A549 (cell line): ENCODE measurements around the gene BRPF1.

Experiments used
- CHD2 ChIP-seq: fragments of 150-350 bp; IDR thresholded peaks from 2 replicates; pipeline ENCODE4 v1.6.1; 2014; ENCODE audit warnings: low read length; ENCODE audit not compliant: partially characterized antibody
- CTCF ChIP-seq: fragments of >200 bp; sonication (Bioruptor Twin); formaldehyde crosslinking; IDR thresholded peaks from 3 replicates; pipeline ENCODE4 v1.5.1; 2016
- EP300 ChIP-seq, 2 experiments: fragments of >200 bp; sonication (Bioruptor Twin); formaldehyde crosslinking; IDR thresholded peaks; 2 replicates in 1 of 2; 3 replicates in 1 of 2; pipeline ENCODE4 v1.6.1; 2016 to 2017
- GATA3 ChIP-seq: IDR thresholded peaks from 2 replicates; pipeline ENCODE4 v1.6.1; 2012; ENCODE audit warnings: borderline replicate concordance
- MYC ChIP-seq: IDR thresholded peaks from 2 replicates; pipeline ENCODE4 v1.6.1; 2012; ENCODE audit warnings: mild to moderate bottlenecking, inconsistent platforms, low read length, improper control_type of control experiment, borderline replicate concordance
- NFE2L2 ChIP-seq: fragments of 150-350 bp; conservative IDR thresholded peaks from 2 replicates; pipeline ENCODE4 v1.6.1; 2014; ENCODE audit warnings: low read length
- POLR2A ChIP-seq: IDR thresholded peaks from 2 replicates; pipeline ENCODE4 v1.6.1; 2012; ENCODE audit warnings: mild to moderate bottlenecking, low read length
- POLR2AphosphoS2 ChIP-seq: conservative IDR thresholded peaks from 2 replicates; pipeline ENCODE4 v1.6.1; 2012; ENCODE audit warnings: low read length, improper control_type of control experiment, inconsistent platforms
- REST ChIP-seq: fragments of 200-600 bp; sonication (generic); IDR thresholded peaks from 2 replicates; pipeline ENCODE4 v1.6.1; 2016; ENCODE audit warnings: antibody characterized with exemption, mild to moderate bottlenecking, moderate library complexity
- SREBF2 ChIP-seq: fragments of 450-650 bp; IDR thresholded peaks from 2 replicates; pipeline ENCODE4 v1.6.1; 2014; ENCODE audit warnings: mild to moderate bottlenecking, moderate library complexity
- ZFP36 ChIP-seq: fragments of 450-650 bp; IDR thresholded peaks from 2 replicates; pipeline ENCODE4 v1.6.1; 2014; ENCODE audit warnings: borderline replicate concordance; ENCODE audit not compliant: partially characterized antibody
- TF ChIP-seq, protein P1 (sequence below): fragments of 150-350 bp; IDR thresholded peaks from 2 replicates; pipeline ENCODE4 v1.6.1; 2014; ENCODE audit warnings: low read depth, mild to moderate bottlenecking, low read length

GRCh38 chr3:9757427-9757826 is 25.9 kb downstream of the BRPF1 start:
- TF ChIP-seq POLR2AphosphoS2 (no peak), GATA3 (no peak), CTCF (no peak), EP300 (IDR thresholded peaks at IDR 0.05) (no peak), CHD2 (no peak), SREBF2 (no peak), ZFP36 (no peak), REST (no peak), NFE2L2 (no peak), POLR2A (no peak), MYC (no peak)
- TF ChIP-seq, protein P1, sequence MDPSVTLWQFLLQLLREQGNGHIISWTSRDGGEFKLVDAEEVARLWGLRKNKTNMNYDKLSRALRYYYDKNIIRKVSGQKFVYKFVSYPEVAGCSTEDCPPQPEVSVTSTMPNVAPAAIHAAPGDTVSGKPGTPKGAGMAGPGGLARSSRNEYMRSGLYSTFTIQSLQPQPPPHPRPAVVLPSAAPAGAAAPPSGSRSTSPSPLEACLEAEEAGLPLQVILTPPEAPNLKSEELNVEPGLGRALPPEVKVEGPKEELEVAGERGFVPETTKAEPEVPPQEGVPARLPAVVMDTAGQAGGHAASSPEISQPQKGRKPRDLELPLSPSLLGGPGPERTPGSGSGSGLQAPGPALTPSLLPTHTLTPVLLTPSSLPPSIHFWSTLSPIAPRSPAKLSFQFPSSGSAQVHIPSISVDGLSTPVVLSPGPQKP = no peak
